Endometrial microvascular endothelial cells (primary cell): ENCODE data around the gene PHC3. TPM values are rescaled to one million over a fixed set of nuclear protein-coding genes. Genes with fewer than 3 reads are reported as not detected.

Source experiments
- in situ Hi-C: cut with HindIII; loops from 2 replicates; pipeline ENCODE4 v1.10.0; 2017; ENCODE audit warnings: low sequenced_read_pairs, low pct_unique_long_range_greater_than_20kb; ENCODE audit errors: inconsistent ontology term
- total RNA-seq: library from RNA; depleted of rRNA; stranded (reverse); fragments of >200 nt; gene quantifications from one replicate; pipeline ENCODE4 v1.2.3, GENCODE V29; 2015; ENCODE audit errors: inconsistent ontology term

Gene PHC3
- total RNA-seq, 1 donor from 2014 or later: 18.9 TPM

GRCh38 chr3:170092907-170093306, 88.6 kb downstream of the PHC3 start:
- in situ Hi-C loops: no loop called here

- in situ Hi-C loops: no loop called here
Observed at GRCh38 chr3:170090601-170090981, 90.9 kb downstream of the PHC3 start.

GRCh38 chr3:170089862-170090600, 91.5 kb downstream of the PHC3 start:
- in situ Hi-C loops: no loop called here

GRCh38 chr3:170085396-170085795, 96.1 kb downstream of the PHC3 start:
- in situ Hi-C loops: no loop called here

- in situ Hi-C loops: no loop called here
Observed at GRCh38 chr3:170083343-170083742, 98.2 kb downstream of the PHC3 start.

- in situ Hi-C loops: no loop called here
Observed at GRCh38 chr3:170081079-170081741, 100.3 kb downstream of the PHC3 start.

GRCh38 chr3:170080605-170081004, 100.9 kb downstream of the PHC3 start:
- in situ Hi-C loops: no loop called here

GRCh38 chr3:170079536-170080165, 101.9 kb downstream of the PHC3 start:
- in situ Hi-C loops: no loop called here

GRCh38 chr3:170078620-170079281, 102.8 kb downstream of the PHC3 start:
- in situ Hi-C loops: no loop called here

GRCh38 chr3:170077361-170077760, 104.2 kb downstream of the PHC3 start:
- in situ Hi-C loops: no loop called here

- in situ Hi-C loops: no loop called here
Observed at GRCh38 chr3:170076715-170077238, 104.8 kb downstream of the PHC3 start.

- in situ Hi-C loops: no loop called here
Observed at GRCh38 chr3:170075441-170076091, 106.0 kb downstream of the PHC3 start.

- in situ Hi-C loops: no loop called here
Observed at GRCh38 chr3:170064108-170064507, 117.4 kb downstream of the PHC3 start.

- in situ Hi-C loops: no loop called here
Observed at GRCh38 chr3:170063691-170064090, 117.8 kb downstream of the PHC3 start.

GRCh38 chr3:170062769-170063168, 118.8 kb downstream of the PHC3 start:
- in situ Hi-C loops: no loop called here

GRCh38 chr3:170062068-170062467, 119.5 kb downstream of the PHC3 start:
- in situ Hi-C loops: no loop called here

- in situ Hi-C loops: no loop called here
Observed at GRCh38 chr3:170059447-170059846, 122.1 kb downstream of the PHC3 start.

- in situ Hi-C loops: no loop called here
Observed at GRCh38 chr3:170058127-170058526, 123.4 kb downstream of the PHC3 start.

GRCh38 chr3:170057550-170057949, 124.0 kb downstream of the PHC3 start:
- in situ Hi-C loops: no loop called here
